ENCODE measurements around the gene ITGA8. TPM values are rescaled to one million over a fixed set of nuclear protein-coding genes. Genes with fewer than 3 reads are reported as not detected.
A peak's percentile ranks its signal among the peaks of the same experiment; 100 is the strongest.

ITGA8 gene
- total and polyA plus RNA-seq, 2 of the 4 experiments (the other 2 are of a cell fraction): under 0.01 to 0.02 TPM

DNA sequence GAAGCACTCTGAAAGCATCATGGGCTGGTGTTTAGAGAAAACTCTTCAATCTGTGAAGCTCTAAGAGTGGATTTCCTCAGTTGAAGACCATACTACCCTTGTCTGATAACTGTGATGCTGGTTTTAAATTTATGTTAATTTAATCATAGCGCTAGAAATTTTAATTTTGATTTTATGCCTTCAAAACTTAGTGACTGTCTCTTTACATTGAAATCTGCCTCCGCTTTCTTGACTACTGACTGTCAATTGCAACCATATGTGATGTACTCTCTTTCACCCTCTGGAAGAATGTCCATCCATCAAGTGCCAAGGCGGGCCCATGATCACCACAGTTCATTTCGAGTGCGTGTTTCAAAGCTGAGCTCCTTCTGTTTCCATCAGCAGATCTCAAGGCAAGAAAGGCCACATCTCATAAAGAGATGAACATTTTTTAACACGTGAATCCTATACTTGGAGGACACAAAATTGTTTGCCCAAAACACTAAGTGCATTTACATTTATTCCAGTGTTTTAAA is 147.1 kb downstream of the ITGA8 start:
- Histone ChIP-seq H3K9me3 (ENCODE audit: control insufficient read depth, insufficient read depth, low read length) (no peaks in the 10 kb centered on the region), H3K4ac (ENCODE audit: low read depth, low read length) (no peak overlapping the region; the same call in 1 of the 2 replicates), H3K18ac (ENCODE audit: low read depth, low read length) (no peak overlapping the region), H4K8ac (ENCODE audit: low read depth in 2 of 2, low read length in 2 of 2) (no peak overlapping the region), H3K23ac (ENCODE audit: low read depth, low read length) (no peak overlapping the region), H3K36me3 (ENCODE audit: control insufficient read depth, insufficient read depth, low read length) (no peaks in the 10 kb centered on the region), H3K27ac (ENCODE audit: insufficient read depth, low read length) (no peak overlapping the region), H3K9ac (ENCODE audit: low read depth, low read length) (no peak overlapping the region), H2AK5ac (ENCODE audit: low read depth, low read length) (no peak overlapping the region), H3K4me3 (ENCODE audit: insufficient read depth, low read depth, low read length) (no peak overlapping the region), H3K56ac (ENCODE audit: extremely low read depth, insufficient read depth, low read length) (no peak overlapping the region), H2AFZ (replicated peaks; ENCODE audit: low read length, poor library complexity) (no peak overlapping the region), H4K5ac (ENCODE audit: low read depth, low read length) (no peak overlapping the region), H2AK9ac (replicated peaks; ENCODE audit: low read depth, low read length, poor library complexity) (no peak overlapping the region), H4K20me1 (ENCODE audit: insufficient read depth, low read length) (no peaks in the 10 kb centered on the region), H2BK5ac (ENCODE audit: low read depth, low read length, poor library complexity, severe bottlenecking) (no peak overlapping the region), H2BK20ac (ENCODE audit: low read depth, low read length) (peak overlapping the region; percentile 54; the same call in 1 of the 2 replicates), H3K9me1 (ENCODE audit: insufficient read depth, low read length) (0 out of 2 replicates have a peak, but pooled peaks cover 3% of the 10 kb centered on the region), H4K91ac (ENCODE audit: insufficient read depth, low read depth, low read length) (no peak overlapping the region), H2BK120ac (ENCODE audit: low read depth, low read length) (peak overlapping the region; percentile 46; the same call in 1 of the 2 replicates), H3K14ac (replicated peaks; ENCODE audit: low read depth, low read length) (no peak overlapping the region), H3K4me2 (ENCODE audit: low read depth, low read length) (no peak overlapping the region), H3K27me3 (ENCODE audit: control insufficient read depth, insufficient read depth, low read length) (no peaks in the 10 kb centered on the region), H3K79me1 (ENCODE audit: low read depth in 1 of 2, low read length in 2 of 2) (no peaks in the 10 kb centered on the region), H2BK15ac (ENCODE audit: low read depth, low read length) (no peak overlapping the region), H3K4me1 (ENCODE audit: control insufficient read depth, insufficient read depth, low read length) (peaks cover 5% of the 10 kb centered on the region)
- in situ Hi-C loops (cut with MboI; ENCODE audit: low sequenced_read_pairs) (no loop called here), intact Hi-C loops (cut with micrococcal nuclease) (no loop called here), dilution Hi-C loops (cut with HindIII; ENCODE audit: low sequenced_read_pairs, unreplicated experiment) (no loop called here)
- ChIA-PET POLR2A (ENCODE audit: unreplicated experiment) (no interaction called here), CTCF (interaction anchor here (1.2 kb wide), 1 partner anchor 13 kb away, joined by 6 read pairs; no protein-coding TSS in a partner anchor)
- ATAC-seq (ENCODE audit: low read depth) (no peak), DNase-seq (no peak)
- TF ChIP-seq CEBPB (IDR thresholded peaks at IDR 0.05; ENCODE audit: low read depth, low read length) (no peak), CHD1 (IDR thresholded peaks at IDR 0.05; ENCODE audit: low read depth, low read length) (no peak), FOS (IDR thresholded peaks at IDR 0.05; ENCODE audit: low read depth, low read length) (no peak), NFE2L2 (IDR thresholded peaks at IDR 0.05; ENCODE audit: low read depth, low read length) (no peak), POLR2A (IDR thresholded peaks at IDR 0.05; ENCODE audit: low read depth, low read length) (no peak), MXI1 (IDR thresholded peaks at IDR 0.05; ENCODE audit: borderline replicate concordance, low read depth, low read length) (no peak), MAFK (IDR thresholded peaks at IDR 0.05; ENCODE audit: low read depth, low read length) (no peak), MAZ (IDR thresholded peaks at IDR 0.05; ENCODE audit: borderline replicate concordance, low read depth, low read length) (no peak), SMC3 (IDR thresholded peaks at IDR 0.05; ENCODE audit: low read depth, low read length) (no peak), RCOR1 (IDR thresholded peaks at IDR 0.05; ENCODE audit: insufficient replicate concordance, low read length) (no peak)
- TF ChIP-seq, protein P1, sequence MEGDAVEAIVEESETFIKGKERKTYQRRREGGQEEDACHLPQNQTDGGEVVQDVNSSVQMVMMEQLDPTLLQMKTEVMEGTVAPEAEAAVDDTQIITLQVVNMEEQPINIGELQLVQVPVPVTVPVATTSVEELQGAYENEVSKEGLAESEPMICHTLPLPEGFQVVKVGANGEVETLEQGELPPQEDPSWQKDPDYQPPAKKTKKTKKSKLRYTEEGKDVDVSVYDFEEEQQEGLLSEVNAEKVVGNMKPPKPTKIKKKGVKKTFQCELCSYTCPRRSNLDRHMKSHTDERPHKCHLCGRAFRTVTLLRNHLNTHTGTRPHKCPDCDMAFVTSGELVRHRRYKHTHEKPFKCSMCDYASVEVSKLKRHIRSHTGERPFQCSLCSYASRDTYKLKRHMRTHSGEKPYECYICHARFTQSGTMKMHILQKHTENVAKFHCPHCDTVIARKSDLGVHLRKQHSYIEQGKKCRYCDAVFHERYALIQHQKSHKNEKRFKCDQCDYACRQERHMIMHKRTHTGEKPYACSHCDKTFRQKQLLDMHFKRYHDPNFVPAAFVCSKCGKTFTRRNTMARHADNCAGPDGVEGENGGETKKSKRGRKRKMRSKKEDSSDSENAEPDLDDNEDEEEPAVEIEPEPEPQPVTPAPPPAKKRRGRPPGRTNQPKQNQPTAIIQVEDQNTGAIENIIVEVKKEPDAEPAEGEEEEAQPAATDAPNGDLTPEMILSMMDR (conservative IDR thresholded peaks at IDR 0.05; ENCODE audit: low read depth, low read length): no peak
- 88% methylated on average over 1 of the region's 6 CpGs; no CpG with 5 or more reads in 1 of the 2 experiments for WGBS, 2 experiments (ENCODE audit: extremely low coverage in 2 of 2, insufficient read length in 1 of 2)
- no TSS peak for BruUV-seq (replicated peaks)
